Mucosa of rectum (tissue), 2 donors: Measurements from ENCODE around the gene XRCC5.

Experiments used
- H3K27ac ChIP-seq, 2 donors: one replicate each; pipeline ENCODE4 v1.7.0; 2013; ENCODE audit warnings: inconsistent platforms in 2 of 2, low read depth in 2 of 2, low read length in 2 of 2
- H3K27me3 ChIP-seq, 2 donors: one replicate each; pipeline ENCODE4 v1.7.0; 2013; ENCODE audit warnings: low read length in 2 of 2; ENCODE audit not compliant: control insufficient read depth in 2 of 2, insufficient read depth in 2 of 2
- H3K36me3 ChIP-seq, 2 donors: one replicate each; pipeline ENCODE4 v1.7.0; 2013; ENCODE audit warnings: low read length in 2 of 2; ENCODE audit not compliant: control insufficient read depth in 2 of 2, insufficient read depth in 2 of 2
- H3K4me1 ChIP-seq, 2 donors: one replicate each; pipeline ENCODE4 v1.7.0; 2013; ENCODE audit warnings: low read length in 2 of 2, mild to moderate bottlenecking in 1 of 2; ENCODE audit not compliant: control insufficient read depth in 2 of 2, insufficient read depth in 2 of 2
- H3K4me3 ChIP-seq, 2 donors: one replicate each; pipeline ENCODE4 v1.7.0; 2013; ENCODE audit warnings: low read length in 2 of 2
- H3K9ac ChIP-seq, 2 donors: one replicate each; pipeline ENCODE4 v1.7.0; 2013; ENCODE audit warnings: low read length in 2 of 2, low read depth in 1 of 2, mild to moderate bottlenecking in 1 of 2
- H3K9me3 ChIP-seq, 2 donors: one replicate each; pipeline ENCODE4 v1.7.0; 2013; ENCODE audit warnings: low read length in 2 of 2; ENCODE audit not compliant: control insufficient read depth in 2 of 2
- donor health status: healthy.
- donor health status: Normal muscosa, but diverticular disease.

XRCC5 gene

GRCh38 chr2:216234106-216234505, 125.0 kb downstream of the XRCC5 start:
- no peak overlapping the region for H3K9ac ChIP-seq
- no peak overlapping the region for H3K4me3 ChIP-seq
- H3K27ac ChIP-seq, result no peak overlapping the region
- no peaks in the 10 kb centered on the region for H3K27me3 ChIP-seq
- peaks cover 0 to 2% of the 10 kb centered on the region in 2 donors for H3K9me3 ChIP-seq
- H3K4me1 ChIP-seq, result no peaks in the 10 kb centered on the region
- no peaks in the 10 kb centered on the region for H3K36me3 ChIP-seq

- H3K4me3 ChIP-seq, result no peak overlapping the region
- no peaks in the 10 kb centered on the region for H3K27me3 ChIP-seq
- peaks cover 0 to 2% of the 10 kb centered on the region in 2 donors for H3K9me3 ChIP-seq
- no peaks in the 10 kb centered on the region for H3K36me3 ChIP-seq
- H3K9ac ChIP-seq, result no peak overlapping the region
- H3K27ac ChIP-seq, result no peak overlapping the region
- no peaks in the 10 kb centered on the region for H3K4me1 ChIP-seq
These were observed 126.3 kb downstream of the XRCC5 start for GRCh38 chr2:216235462-216235861.

GRCh38 chr2:216235896-216236295, 126.7 kb downstream of the XRCC5 start:
- no peaks in the 10 kb centered on the region for H3K36me3 ChIP-seq
- H3K27ac ChIP-seq, result no peak overlapping the region
- no peaks in the 10 kb centered on the region for H3K4me1 ChIP-seq
- no peaks in the 10 kb centered on the region for H3K27me3 ChIP-seq
- no peak overlapping the region for H3K9ac ChIP-seq
- H3K9me3 ChIP-seq, result peaks cover 0 to 2% of the 10 kb centered on the region in 2 donors
- H3K4me3 ChIP-seq, result no peak overlapping the region

GRCh38 chr2:216236486-216236885, 127.3 kb downstream of the XRCC5 start:
- Histone ChIP-seq H3K36me3 (no peaks in the 10 kb centered on the region), H3K4me1 (no peaks in the 10 kb centered on the region), H3K27ac (no peak overlapping the region), H3K4me3 (no peak overlapping the region), H3K9me3 (peaks cover 0 to 2% of the 10 kb centered on the region in 2 donors), H3K27me3 (no peaks in the 10 kb centered on the region), H3K9ac (no peak overlapping the region)

- Histone ChIP-seq H3K4me1 (no peaks in the 10 kb centered on the region), H3K36me3 (no peaks in the 10 kb centered on the region), H3K27ac (no peak overlapping the region), H3K9me3 (no peaks in the 10 kb centered on the region), H3K27me3 (no peaks in the 10 kb centered on the region), H3K4me3 (no peak overlapping the region), H3K9ac (no peak overlapping the region)
These were observed 133.2 kb downstream of the XRCC5 start for GRCh38 chr2:216242365-216242764.

GRCh38 chr2:216243026-216243425, 133.9 kb downstream of the XRCC5 start:
- no peak overlapping the region for H3K4me3 ChIP-seq
- H3K9me3 ChIP-seq, result no peaks in the 10 kb centered on the region
- H3K27ac ChIP-seq, result no peak overlapping the region
- H3K27me3 ChIP-seq, result no peaks in the 10 kb centered on the region
- no peaks in the 10 kb centered on the region for H3K4me1 ChIP-seq
- H3K36me3 ChIP-seq, result no peaks in the 10 kb centered on the region
- no peak overlapping the region for H3K9ac ChIP-seq

- Histone ChIP-seq H3K9ac (no peak overlapping the region), H3K4me1 (no peaks in the 10 kb centered on the region), H3K9me3 (no peaks in the 10 kb centered on the region), H3K36me3 (no peaks in the 10 kb centered on the region), H3K27ac (no peak overlapping the region), H3K27me3 (no peaks in the 10 kb centered on the region), H3K4me3 (no peak overlapping the region)
These were observed 136.3 kb downstream of the XRCC5 start for GRCh38 chr2:216245391-216245975.

GRCh38 chr2:216246766-216247165, 137.6 kb downstream of the XRCC5 start:
- Histone ChIP-seq H3K27me3 (no peaks in the 10 kb centered on the region), H3K4me1 (no peaks in the 10 kb centered on the region), H3K9ac (no peak overlapping the region), H3K36me3 (no peaks in the 10 kb centered on the region), H3K27ac (no peak overlapping the region), H3K9me3 (no peaks in the 10 kb centered on the region), H3K4me3 (no peak overlapping the region)
